RWPE2 (cell line): Measurements from ENCODE around the gene LEMD1.

Experiments used
- ATAC-seq: fragments of 200-7000 bp; cut with Tn5 transposase; 3 replicates; pipeline ENCODE4 v1.9.1; 2021; ENCODE audit warnings: low read depth
- DNase-seq: peaks from one replicate; pipeline ENCODE4 v3.0.0-alpha.2; 2020; ENCODE audit warnings: low spot score
- H3K27ac ChIP-seq: fragments of 450-650 bp; 2 replicates; pipeline ENCODE4 v1.5.1; 2017; ENCODE audit warnings: mild to moderate bottlenecking; ENCODE audit not compliant: poor library complexity, severe bottlenecking
- H3K27me3 ChIP-seq: fragments of 250-450 bp; sonication (Bioruptor Pico); 2 replicates; pipeline ENCODE4 v1.5.1; 2021; ENCODE audit warnings: mild to moderate bottlenecking, moderate library complexity; ENCODE audit not compliant: insufficient read depth, poor library complexity, severe bottlenecking
- H3K36me3 ChIP-seq: fragments of 250-450 bp; sonication (Bioruptor Pico); 2 replicates; pipeline ENCODE4 v1.5.1; 2020; ENCODE audit warnings: low read depth, mild to moderate bottlenecking, moderate library complexity
- H3K4me1 ChIP-seq: fragments of 250-450 bp; sonication (Bioruptor Pico); 2 replicates; pipeline ENCODE4 v1.5.1; 2021; ENCODE audit warnings: mild to moderate bottlenecking, moderate library complexity; ENCODE audit not compliant: insufficient read depth, poor library complexity, severe bottlenecking
- H3K4me3 ChIP-seq: fragments of 250-450 bp; sonication (Bioruptor Pico); 2 replicates; pipeline ENCODE4 v1.5.1; 2021; ENCODE audit warnings: mild to moderate bottlenecking, moderate library complexity; ENCODE audit not compliant: severe bottlenecking
- H3K9me3 ChIP-seq: fragments of 250-450 bp; sonication (Bioruptor Pico); 2 replicates; pipeline ENCODE4 v1.5.1; 2021; ENCODE audit warnings: mild to moderate bottlenecking, moderate library complexity; ENCODE audit not compliant: severe bottlenecking
- CTCF ChIP-seq: fragments of 450-650 bp; IDR thresholded peaks from one replicate; pipeline ENCODE4 v1.5.1; 2017; ENCODE audit warnings: mild to moderate bottlenecking, moderate library complexity; ENCODE audit not compliant: poor library complexity, severe bottlenecking

The LEMD1 gene

GRCh38 chr1:205337481-205337880 is 84.4 kb downstream of the LEMD1 start:
- H3K9me3 ChIP-seq: no peaks in the 10 kb centered on the region
- DNase-seq: no peak
- peaks cover 4% of the 10 kb centered on the region for H3K4me1 ChIP-seq
- TF ChIP-seq CTCF: no peak
- H3K4me3 ChIP-seq: no peak overlapping the region
- no peak for ATAC-seq
- no peaks in the 10 kb centered on the region for H3K27me3 ChIP-seq
- H3K36me3 ChIP-seq: no peaks in the 10 kb centered on the region
- H3K27ac ChIP-seq: no peak overlapping the region

GRCh38 chr1:205335692-205336091 is 86.2 kb downstream of the LEMD1 start:
- ATAC-seq (peak; percentile 89), DNase-seq (no peak)
- no peaks in the 10 kb centered on the region for H3K27me3 ChIP-seq
- no peaks in the 10 kb centered on the region for H3K4me1 ChIP-seq
- no peak overlapping the region for H3K27ac ChIP-seq
- peak; percentile 98 for TF ChIP-seq CTCF
- H3K4me3 ChIP-seq: no peak overlapping the region
- no peaks in the 10 kb centered on the region for H3K36me3 ChIP-seq
- no peaks in the 10 kb centered on the region for H3K9me3 ChIP-seq

- H3K27me3 ChIP-seq: no peaks in the 10 kb centered on the region
- no peak overlapping the region for H3K27ac ChIP-seq
- no peak for ATAC-seq
- H3K4me1 ChIP-seq: no peaks in the 10 kb centered on the region
- no peaks in the 10 kb centered on the region for H3K9me3 ChIP-seq
- no peak overlapping the region for H3K4me3 ChIP-seq
- no peak for DNase-seq
- TF ChIP-seq CTCF: no peak
- no peaks in the 10 kb centered on the region for H3K36me3 ChIP-seq
Observed at GRCh38 chr1:205332015-205332791, 89.7 kb downstream of the LEMD1 start.
